ENCODE data around the gene LIMS2.

The LIMS2 gene

GRCh38 chr2:127622561-127623387 is 52.6 kb downstream of the LIMS2 start:
- TF ChIP-seq GATA1 (IDR thresholded peaks at IDR 0.05; ENCODE audit: low read depth, low read length) (no peak), POLR2A (IDR thresholded peaks at IDR 0.05; ENCODE audit: low read length) (no peak)

GRCh38 chr2:127621981-127622431 is 53.3 kb downstream of the LIMS2 start:
- no peak for DNase-seq
- TF ChIP-seq POLR2A (IDR thresholded peaks at IDR 0.05; ENCODE audit: low read length) (no peak), GATA1 (IDR thresholded peaks at IDR 0.05; ENCODE audit: low read depth, low read length) (no peak)

More at GRCh38 chr2:127622561-127623387, 52.6 kb downstream of the LIMS2 start:
- DNase-seq = no peak

GRCh38 chr2:127620866-127621265 is 54.5 kb downstream of the LIMS2 start:
- DNase-seq = no peak
- TF ChIP-seq POLR2A (IDR thresholded peaks at IDR 0.05; ENCODE audit: low read length) = no peak
- TF ChIP-seq GATA1 (IDR thresholded peaks at IDR 0.05; ENCODE audit: low read depth, low read length) = no peak

GRCh38 chr2:127619877-127620705 is 55.2 kb downstream of the LIMS2 start:
- no peak for DNase-seq
- TF ChIP-seq GATA1 (IDR thresholded peaks at IDR 0.05; ENCODE audit: low read depth, low read length) (no peak), POLR2A (IDR thresholded peaks at IDR 0.05; ENCODE audit: low read length) (no peak)

- no peak for DNase-seq
Measured at GRCh38 chr2:127619203-127619590, 56.1 kb downstream of the LIMS2 start.

GRCh38 chr2:127618551-127619202 is 56.7 kb downstream of the LIMS2 start:
- no peak for DNase-seq
- TF ChIP-seq POLR2A (IDR thresholded peaks at IDR 0.05; ENCODE audit: low read length) = no peak
- no peak for TF ChIP-seq GATA1 (IDR thresholded peaks at IDR 0.05; ENCODE audit: low read depth, low read length)

More at GRCh38 chr2:127619203-127619590, 56.1 kb downstream of the LIMS2 start:
- no peak for TF ChIP-seq POLR2A (IDR thresholded peaks at IDR 0.05; ENCODE audit: low read length)
- no peak for TF ChIP-seq GATA1 (IDR thresholded peaks at IDR 0.05; ENCODE audit: low read depth, low read length)

- no peak for TF ChIP-seq GATA1 (IDR thresholded peaks at IDR 0.05; ENCODE audit: low read depth, low read length)
- TF ChIP-seq POLR2A (IDR thresholded peaks at IDR 0.05; ENCODE audit: low read length) = no peak
- DNase-seq = no peak
Measured at GRCh38 chr2:127615511-127616166, 59.7 kb downstream of the LIMS2 start.

GRCh38 chr2:127614731-127615130 is 60.6 kb downstream of the LIMS2 start:
- DNase-seq = no peak
- TF ChIP-seq POLR2A (IDR thresholded peaks at IDR 0.05; ENCODE audit: low read length) = no peak
- no peak for TF ChIP-seq GATA1 (IDR thresholded peaks at IDR 0.05; ENCODE audit: low read depth, low read length)

- no peak for DNase-seq
- no peak for TF ChIP-seq GATA1 (IDR thresholded peaks at IDR 0.05; ENCODE audit: low read depth, low read length)
- TF ChIP-seq POLR2A (IDR thresholded peaks at IDR 0.05; ENCODE audit: low read length) = no peak
Measured at GRCh38 chr2:127614246-127614645, 61.1 kb downstream of the LIMS2 start.

GRCh38 chr2:127612111-127612822 is 63.1 kb downstream of the LIMS2 start:
- TF ChIP-seq GATA1 (IDR thresholded peaks at IDR 0.05; ENCODE audit: low read depth, low read length) (no peak), POLR2A (IDR thresholded peaks at IDR 0.05; ENCODE audit: low read length) (no peak)
- no peak for DNase-seq

- TF ChIP-seq POLR2A (IDR thresholded peaks at IDR 0.05; ENCODE audit: low read length) = no peak
- TF ChIP-seq GATA1 (IDR thresholded peaks at IDR 0.05; ENCODE audit: low read depth, low read length) = no peak
- DNase-seq = no peak
Measured at GRCh38 chr2:127611076-127611925, 64.0 kb downstream of the LIMS2 start.

GRCh38 chr2:127610561-127610960 is 64.8 kb downstream of the LIMS2 start:
- TF ChIP-seq GATA1 (IDR thresholded peaks at IDR 0.05; ENCODE audit: low read depth, low read length) = no peak
- no peak for TF ChIP-seq POLR2A (IDR thresholded peaks at IDR 0.05; ENCODE audit: low read length)
- DNase-seq = no peak

Measured in erythroblast (primary cell).